ENCODE measurements around the gene KCNC2.

GRCh38 chr12:75196865-75197264 lies 12.8 kb downstream of the KCNC2 start:
- no peak for TF ChIP-seq HDAC8 (tag; IDR thresholded peaks at IDR 0.05)
- no peak for TF ChIP-seq TOE1 (IDR thresholded peaks at IDR 0.05; ENCODE audit: borderline replicate concordance)
- no peak for TF ChIP-seq TOE1 (CRISPR knock-in tag; IDR thresholded peaks at IDR 0.05; ENCODE audit: borderline replicate concordance, low read depth)
